Prostate gland (tissue), 2 donors: ENCODE measurements around the gene FAM216A.

Source experiments
- POLR2AphosphoS5 ChIP-seq: sonication (generic); formaldehyde crosslinking; IDR thresholded peaks from one replicate; pipeline ENCODE4 v1.6.1; 2017; ENCODE audit warnings: antibody characterized with exemption
- TF ChIP-seq, protein P1 (sequence below), 4 experiments: fragments of 200-600 bp in 2 of 4; fragments of 450-650 bp in 2 of 4; sonication (generic) in 2 of 4; IDR thresholded peaks; 1 replicate in 3 of 4; 2 replicates in 1 of 4; pipeline ENCODE4 v1.5.1; 2016 to 2019; ENCODE audit warnings: antibody characterized with exemption in 4 of 4, mild to moderate bottlenecking in 2 of 4, moderate library complexity in 2 of 4

GRCh38 chr12:110475426-110475825 lies 6.8 kb downstream of the FAM216A start:
- TF ChIP-seq, protein P1, sequence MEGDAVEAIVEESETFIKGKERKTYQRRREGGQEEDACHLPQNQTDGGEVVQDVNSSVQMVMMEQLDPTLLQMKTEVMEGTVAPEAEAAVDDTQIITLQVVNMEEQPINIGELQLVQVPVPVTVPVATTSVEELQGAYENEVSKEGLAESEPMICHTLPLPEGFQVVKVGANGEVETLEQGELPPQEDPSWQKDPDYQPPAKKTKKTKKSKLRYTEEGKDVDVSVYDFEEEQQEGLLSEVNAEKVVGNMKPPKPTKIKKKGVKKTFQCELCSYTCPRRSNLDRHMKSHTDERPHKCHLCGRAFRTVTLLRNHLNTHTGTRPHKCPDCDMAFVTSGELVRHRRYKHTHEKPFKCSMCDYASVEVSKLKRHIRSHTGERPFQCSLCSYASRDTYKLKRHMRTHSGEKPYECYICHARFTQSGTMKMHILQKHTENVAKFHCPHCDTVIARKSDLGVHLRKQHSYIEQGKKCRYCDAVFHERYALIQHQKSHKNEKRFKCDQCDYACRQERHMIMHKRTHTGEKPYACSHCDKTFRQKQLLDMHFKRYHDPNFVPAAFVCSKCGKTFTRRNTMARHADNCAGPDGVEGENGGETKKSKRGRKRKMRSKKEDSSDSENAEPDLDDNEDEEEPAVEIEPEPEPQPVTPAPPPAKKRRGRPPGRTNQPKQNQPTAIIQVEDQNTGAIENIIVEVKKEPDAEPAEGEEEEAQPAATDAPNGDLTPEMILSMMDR (IDR thresholded peaks at IDR 0.05), result no peak
- TF ChIP-seq POLR2AphosphoS5, result no peak
